ENCODE data around the gene TRABD2A.
"Not testable (repeated sequence)": the region's sequence is repeated elsewhere in the genome, so short reads cannot be mapped to it uniquely, and the experiment has no call there.

TRABD2A gene

GRCh38 chr2:84782717-84783442, 98.0 kb downstream of the TRABD2A start:
- DNase-seq (ENCODE audit: low read depth in 1 of 2, low spot score in 1 of 2): no peak
- TF ChIP-seq JUND (IDR thresholded peaks at IDR 0.05; ENCODE audit: low read depth): no peak
- in situ Hi-C loops (cut with HindIII; ENCODE audit: low pct_unique_long_range_greater_than_20kb, low sequenced_read_pairs): no loop called here

GRCh38 chr2:84781942-84782716, 98.8 kb downstream of the TRABD2A start:
- in situ Hi-C loops (cut with HindIII; ENCODE audit: low pct_unique_long_range_greater_than_20kb, low sequenced_read_pairs): no loop called here
- DNase-seq (ENCODE audit: low read depth in 1 of 2, low spot score in 1 of 2): no peak

GRCh38 chr2:84779781-84780180, 101.1 kb downstream of the TRABD2A start:
- DNase-seq (ENCODE audit: low read depth in 1 of 2, low spot score in 1 of 2): no peak
- TF ChIP-seq JUND (IDR thresholded peaks at IDR 0.05; ENCODE audit: low read depth): no peak
- in situ Hi-C loops (cut with HindIII; ENCODE audit: low pct_unique_long_range_greater_than_20kb, low sequenced_read_pairs): no loop called here

More at GRCh38 chr2:84781942-84782716, 98.8 kb downstream of the TRABD2A start:
- TF ChIP-seq JUND (IDR thresholded peaks at IDR 0.05; ENCODE audit: low read depth): no peak

- in situ Hi-C loops (cut with HindIII; ENCODE audit: low pct_unique_long_range_greater_than_20kb, low sequenced_read_pairs): no loop called here
- TF ChIP-seq JUND (IDR thresholded peaks at IDR 0.05; ENCODE audit: low read depth): no peak
- no peak for DNase-seq (ENCODE audit: low read depth in 1 of 2, low spot score in 1 of 2)
Observed at GRCh38 chr2:84778911-84779690, 101.8 kb downstream of the TRABD2A start.

- TF ChIP-seq JUND (IDR thresholded peaks at IDR 0.05; ENCODE audit: low read depth): no peak
- in situ Hi-C loops (cut with HindIII; ENCODE audit: low pct_unique_long_range_greater_than_20kb, low sequenced_read_pairs): no loop called here
- DNase-seq (ENCODE audit: low read depth in 1 of 2, low spot score in 1 of 2): no peak
Observed at GRCh38 chr2:84776011-84776410, 104.9 kb downstream of the TRABD2A start.

GRCh38 chr2:84773562-84773961, 107.3 kb downstream of the TRABD2A start:
- in situ Hi-C loops (cut with HindIII; ENCODE audit: low pct_unique_long_range_greater_than_20kb, low sequenced_read_pairs); DNase-seq (ENCODE audit: low read depth in 1 of 2, low spot score in 1 of 2): not testable (repeated sequence)
